ENCODE data around the gene CHML. TPM values are rescaled to one million over a fixed set of nuclear protein-coding genes. Genes with fewer than 3 reads are reported as not detected.

The CHML gene
- total RNA-seq, 3 donors from 2014 or later, result 6.4 to 7.5 (median 7.2) TPM

DNA sequence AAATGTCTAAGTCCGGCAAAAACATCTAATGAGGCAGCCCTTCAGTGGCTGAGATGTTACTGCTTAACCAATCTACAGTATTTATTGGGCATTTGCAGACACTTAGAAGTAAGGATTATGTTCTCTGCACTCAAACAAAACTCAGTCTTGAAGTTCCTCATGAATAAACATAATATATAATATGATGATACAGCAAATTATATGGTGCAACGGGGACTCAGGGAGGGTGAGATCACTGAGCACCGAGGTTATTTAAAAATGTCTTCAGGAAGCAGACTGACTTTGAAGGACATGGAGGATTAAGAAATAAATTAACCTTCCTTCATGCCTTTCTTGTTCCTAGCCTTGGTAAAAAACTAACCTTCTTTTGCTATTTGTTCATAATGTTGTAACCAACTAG lies 39.8 kb upstream of the CHML start:
- intact Hi-C loops (cut with DNase I; ENCODE audit: low total_unique reads), result no loop called here
- DNase-seq (ENCODE audit: low spot score in 2 of 2), result no peak
- Histone ChIP-seq H3K4me3 (no peak overlapping the region), H3K27me3 (no peaks in the 10 kb centered on the region), H3K27ac (no peak overlapping the region), H3K36me3 (no peaks in the 10 kb centered on the region), H3K4me1 (no peaks in the 10 kb centered on the region), H3K9me3 (peaks cover 0 to 4% of the 10 kb centered on the region in 2 donors)
- TF ChIP-seq POLR2A (IDR thresholded peaks at IDR 0.05) (no peak), POLR2AphosphoS5 (IDR thresholded peaks at IDR 0.05) (no peak)
- TF ChIP-seq, protein P1, sequence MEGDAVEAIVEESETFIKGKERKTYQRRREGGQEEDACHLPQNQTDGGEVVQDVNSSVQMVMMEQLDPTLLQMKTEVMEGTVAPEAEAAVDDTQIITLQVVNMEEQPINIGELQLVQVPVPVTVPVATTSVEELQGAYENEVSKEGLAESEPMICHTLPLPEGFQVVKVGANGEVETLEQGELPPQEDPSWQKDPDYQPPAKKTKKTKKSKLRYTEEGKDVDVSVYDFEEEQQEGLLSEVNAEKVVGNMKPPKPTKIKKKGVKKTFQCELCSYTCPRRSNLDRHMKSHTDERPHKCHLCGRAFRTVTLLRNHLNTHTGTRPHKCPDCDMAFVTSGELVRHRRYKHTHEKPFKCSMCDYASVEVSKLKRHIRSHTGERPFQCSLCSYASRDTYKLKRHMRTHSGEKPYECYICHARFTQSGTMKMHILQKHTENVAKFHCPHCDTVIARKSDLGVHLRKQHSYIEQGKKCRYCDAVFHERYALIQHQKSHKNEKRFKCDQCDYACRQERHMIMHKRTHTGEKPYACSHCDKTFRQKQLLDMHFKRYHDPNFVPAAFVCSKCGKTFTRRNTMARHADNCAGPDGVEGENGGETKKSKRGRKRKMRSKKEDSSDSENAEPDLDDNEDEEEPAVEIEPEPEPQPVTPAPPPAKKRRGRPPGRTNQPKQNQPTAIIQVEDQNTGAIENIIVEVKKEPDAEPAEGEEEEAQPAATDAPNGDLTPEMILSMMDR (IDR thresholded peaks at IDR 0.05), result no peak

DNA sequence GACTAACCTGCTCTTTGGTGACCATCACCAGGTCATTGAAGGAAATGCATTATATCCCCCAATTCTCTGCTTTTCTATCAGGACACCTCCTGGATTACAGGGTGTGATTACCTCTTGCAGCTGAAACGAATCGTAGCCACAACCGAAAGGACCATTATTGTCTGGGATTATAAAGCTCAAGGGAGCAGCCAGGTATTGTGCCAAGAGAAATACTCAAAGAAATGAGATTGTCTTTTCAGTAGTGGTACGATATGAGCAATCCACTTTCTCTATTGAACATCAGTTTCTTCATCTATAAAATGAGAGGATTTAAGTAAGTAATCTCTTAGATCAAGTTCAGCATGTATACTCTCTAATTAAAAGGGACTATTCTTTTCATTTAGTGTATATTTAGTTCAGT lies 39.2 kb upstream of the CHML start:
- Histone ChIP-seq H3K36me3 (no peaks in the 10 kb centered on the region), H3K9me3 (peaks cover 0 to 4% of the 10 kb centered on the region in 2 donors), H3K27ac (no peak overlapping the region), H3K27me3 (no peaks in the 10 kb centered on the region), H3K4me3 (no peak overlapping the region), H3K4me1 (no peaks in the 10 kb centered on the region)
- TF ChIP-seq POLR2AphosphoS5 (IDR thresholded peaks at IDR 0.05) (no peak), POLR2A (IDR thresholded peaks at IDR 0.05) (no peak)
- TF ChIP-seq, protein P1 (IDR thresholded peaks at IDR 0.05), result no peak
- intact Hi-C loops (cut with DNase I; ENCODE audit: low total_unique reads), result no loop called here
- DNase-seq (ENCODE audit: low spot score in 2 of 2), result no peak

DNA sequence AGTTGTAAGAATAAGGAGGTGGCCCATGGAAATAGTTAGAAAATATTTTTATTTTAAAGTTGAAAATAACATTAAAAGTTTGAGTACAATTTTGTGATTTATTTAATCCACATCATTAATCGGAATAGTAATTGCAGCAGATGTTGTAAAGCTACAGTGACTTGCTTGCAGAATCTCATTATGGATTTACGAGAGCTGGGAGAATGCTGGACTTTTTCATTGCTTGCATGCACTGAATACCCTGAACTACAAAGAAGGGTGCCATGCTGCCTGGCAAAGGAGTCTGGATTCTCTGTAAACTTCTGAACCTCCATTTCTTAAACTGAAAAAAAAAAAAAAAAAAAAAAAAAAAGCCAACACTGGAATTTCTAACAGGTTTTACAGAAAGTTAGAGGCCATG lies 38.4 kb upstream of the CHML start:
- no peak overlapping the region for H3K4me3 ChIP-seq
- TF ChIP-seq, protein P1 (IDR thresholded peaks at IDR 0.05), result no peak
- no peak for TF ChIP-seq POLR2AphosphoS5 (IDR thresholded peaks at IDR 0.05)
- TF ChIP-seq POLR2A (IDR thresholded peaks at IDR 0.05), result no peak
- H3K27me3 ChIP-seq, result no peaks in the 10 kb centered on the region
- intact Hi-C loops (cut with DNase I; ENCODE audit: low total_unique reads), result no loop called here
- no peak overlapping the region for H3K27ac ChIP-seq
- DNase-seq (ENCODE audit: low spot score in 2 of 2), result no peak
- no peaks in the 10 kb centered on the region for H3K4me1 ChIP-seq
- peaks cover 0 to 4% of the 10 kb centered on the region in 2 donors for H3K9me3 ChIP-seq
- no peaks in the 10 kb centered on the region for H3K36me3 ChIP-seq

DNA sequence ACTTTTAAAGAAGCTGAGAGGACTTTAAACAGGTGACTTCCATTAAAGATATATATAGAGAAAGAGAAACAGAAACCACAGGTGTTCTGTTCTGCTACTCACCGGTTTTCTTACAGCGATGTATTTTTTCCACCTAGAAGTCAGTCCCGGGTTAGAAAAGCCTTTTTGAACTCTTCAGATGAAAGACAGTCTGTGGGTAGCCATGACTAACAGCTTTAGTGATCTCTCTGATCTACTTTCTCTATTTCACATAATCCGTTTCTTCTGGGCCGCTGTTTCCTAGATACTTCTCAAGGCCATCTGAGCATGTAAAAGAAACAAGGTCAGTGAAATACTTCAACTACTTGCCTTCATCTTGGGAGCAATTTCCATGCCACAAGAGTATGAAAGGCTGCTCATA lies 37.0 kb upstream of the CHML start:
- Histone ChIP-seq H3K4me3 (no peak overlapping the region), H3K9me3 (peaks cover 0 to 4% of the 10 kb centered on the region in 2 donors), H3K27me3 (no peaks in the 10 kb centered on the region), H3K36me3 (no peaks in the 10 kb centered on the region), H3K4me1 (no peaks in the 10 kb centered on the region), H3K27ac (no peak overlapping the region)
- no peak for DNase-seq (ENCODE audit: low spot score in 2 of 2)
- TF ChIP-seq, protein P1 (IDR thresholded peaks at IDR 0.05), result no peak
- TF ChIP-seq POLR2A (IDR thresholded peaks at IDR 0.05) (no peak), POLR2AphosphoS5 (IDR thresholded peaks at IDR 0.05) (no peak)
- intact Hi-C loops (cut with DNase I; ENCODE audit: low total_unique reads), result no loop called here

DNA sequence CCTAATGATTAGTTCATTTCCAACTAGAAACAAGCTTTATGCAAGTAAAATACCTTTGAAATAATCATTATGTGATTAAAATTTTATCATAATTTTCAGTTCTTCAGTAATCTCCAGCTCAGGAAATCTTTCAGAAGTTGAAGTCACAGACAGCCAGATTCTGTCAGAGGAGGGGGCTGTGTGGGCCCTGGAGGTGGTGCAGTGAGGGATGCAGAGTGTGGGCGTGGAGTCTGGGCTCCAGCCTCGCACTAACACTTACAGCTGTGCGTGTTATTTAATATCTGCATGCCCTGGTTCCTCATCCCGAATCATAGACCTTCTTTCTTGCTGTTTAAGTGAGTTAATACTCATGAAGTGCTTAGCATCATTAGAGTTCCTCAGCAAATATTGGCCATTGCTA lies 35.8 kb upstream of the CHML start:
- no peak for DNase-seq (ENCODE audit: low spot score in 2 of 2)
- no peaks in the 10 kb centered on the region for H3K4me1 ChIP-seq
- H3K27me3 ChIP-seq, result no peaks in the 10 kb centered on the region
- H3K9me3 ChIP-seq, result no peaks in the 10 kb centered on the region
- no peak overlapping the region for H3K27ac ChIP-seq
- H3K4me3 ChIP-seq, result no peak overlapping the region
- intact Hi-C loops (cut with DNase I; ENCODE audit: low total_unique reads), result no loop called here
- H3K36me3 ChIP-seq, result no peaks in the 10 kb centered on the region
- TF ChIP-seq, protein P1 (IDR thresholded peaks at IDR 0.05), result no peak
- no peak for TF ChIP-seq POLR2A (IDR thresholded peaks at IDR 0.05)
